D721Med (cell line): ENCODE measurements around the gene CD180.

Experiments
- DNase-seq: peaks from one replicate; pipeline ENCODE4 v3.0.0; 2011; ENCODE audit warnings: low spot score; ENCODE audit not compliant: insufficient read length
- FAIRE-seq: peaks from 2 replicates; lab custom pipeline; 2011; peaks lifted over from hg19 to GRCh38; lab: Jason Lieb, UNC
- TF ChIP-seq, protein P1 (sequence below): IDR thresholded peaks from 2 replicates; pipeline ENCODE4 v1.5.1; 2012; ENCODE audit warnings: mild to moderate bottlenecking, control low read depth; ENCODE audit not compliant: insufficient read depth; ENCODE audit errors: missing control alignments

Gene CD180

GRCh38 chr5:67240846-67241245 lies 44.2 kb upstream of the CD180 start:
- FAIRE-seq: no peak
- TF ChIP-seq, protein P1, sequence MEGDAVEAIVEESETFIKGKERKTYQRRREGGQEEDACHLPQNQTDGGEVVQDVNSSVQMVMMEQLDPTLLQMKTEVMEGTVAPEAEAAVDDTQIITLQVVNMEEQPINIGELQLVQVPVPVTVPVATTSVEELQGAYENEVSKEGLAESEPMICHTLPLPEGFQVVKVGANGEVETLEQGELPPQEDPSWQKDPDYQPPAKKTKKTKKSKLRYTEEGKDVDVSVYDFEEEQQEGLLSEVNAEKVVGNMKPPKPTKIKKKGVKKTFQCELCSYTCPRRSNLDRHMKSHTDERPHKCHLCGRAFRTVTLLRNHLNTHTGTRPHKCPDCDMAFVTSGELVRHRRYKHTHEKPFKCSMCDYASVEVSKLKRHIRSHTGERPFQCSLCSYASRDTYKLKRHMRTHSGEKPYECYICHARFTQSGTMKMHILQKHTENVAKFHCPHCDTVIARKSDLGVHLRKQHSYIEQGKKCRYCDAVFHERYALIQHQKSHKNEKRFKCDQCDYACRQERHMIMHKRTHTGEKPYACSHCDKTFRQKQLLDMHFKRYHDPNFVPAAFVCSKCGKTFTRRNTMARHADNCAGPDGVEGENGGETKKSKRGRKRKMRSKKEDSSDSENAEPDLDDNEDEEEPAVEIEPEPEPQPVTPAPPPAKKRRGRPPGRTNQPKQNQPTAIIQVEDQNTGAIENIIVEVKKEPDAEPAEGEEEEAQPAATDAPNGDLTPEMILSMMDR: no peak
- no peak for DNase-seq

DNA sequence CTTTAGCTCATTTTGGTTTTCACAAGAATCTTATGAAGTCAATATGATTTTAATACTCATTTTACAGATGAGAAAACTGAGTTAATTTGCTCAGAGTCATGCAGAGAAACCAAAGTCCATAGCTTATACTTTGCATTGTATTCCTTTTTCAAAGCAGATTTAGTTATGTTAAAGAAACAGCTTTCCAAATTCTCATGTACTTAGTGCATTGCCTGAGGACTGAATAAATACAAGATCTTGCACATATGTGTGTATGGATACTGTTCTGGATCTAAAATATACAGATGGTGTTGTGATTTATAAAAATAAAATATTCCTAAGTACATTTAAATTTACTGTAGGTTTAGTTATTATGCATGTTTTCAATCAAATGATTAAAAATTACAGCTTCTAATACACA lies 43.5 kb upstream of the CD180 start:
- TF ChIP-seq, protein P1: no peak
- FAIRE-seq: no peak
- DNase-seq: no peak

DNA sequence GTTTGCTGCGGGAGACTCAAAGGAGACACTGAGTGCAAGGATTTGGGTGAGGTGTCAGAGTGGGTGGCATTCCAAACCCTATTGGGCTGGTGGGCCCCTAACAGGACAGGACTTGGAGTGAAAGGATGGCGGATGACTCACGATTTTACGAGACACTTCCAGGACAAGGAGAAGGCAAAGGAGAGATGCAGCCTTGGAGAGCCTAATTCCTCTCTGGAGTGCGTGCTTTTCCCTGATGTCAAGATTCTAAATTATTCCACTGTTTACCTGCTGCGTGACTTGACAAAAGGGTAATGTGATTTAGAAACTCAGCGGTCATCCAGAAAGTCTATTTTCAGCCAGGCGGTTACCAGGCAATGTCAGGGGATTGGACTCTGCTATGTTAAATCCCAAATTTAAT lies 41.6 kb upstream of the CD180 start:
- DNase-seq (no peak), FAIRE-seq (no peak)
- TF ChIP-seq, protein P1: no peak

DNA sequence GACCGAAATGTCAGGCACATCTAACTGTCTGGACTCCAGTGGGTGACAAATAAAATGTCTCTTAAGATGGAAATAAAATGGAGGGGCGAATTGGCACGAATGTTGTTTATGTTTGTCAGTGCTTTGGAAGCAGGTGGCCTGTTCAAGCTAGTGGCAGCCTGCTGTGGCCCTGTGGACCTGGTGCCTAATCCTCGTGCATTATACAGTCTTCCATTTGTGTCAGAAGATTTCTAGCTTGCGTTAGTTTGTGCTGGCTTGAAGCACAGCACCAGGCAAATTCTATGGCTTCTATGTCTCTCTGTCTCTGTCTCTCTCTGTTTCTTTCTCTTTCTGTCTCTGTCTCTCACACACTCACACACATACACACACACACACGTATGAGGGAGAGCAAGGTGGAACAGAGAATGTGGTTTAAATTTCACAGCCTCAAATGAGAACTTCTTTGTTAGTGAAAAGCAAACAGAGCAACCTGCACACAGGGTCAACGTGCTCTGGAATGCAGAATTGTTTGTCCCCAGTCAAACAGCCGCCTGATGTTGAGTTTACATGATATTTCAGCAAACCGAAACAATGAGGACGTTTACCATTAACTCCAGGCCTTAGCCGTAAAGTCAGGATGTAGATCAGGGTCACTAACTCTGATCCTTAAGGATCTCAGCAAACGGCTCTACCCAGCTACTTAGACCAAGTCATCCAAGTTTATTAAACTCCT lies 39.0 kb upstream of the CD180 start:
- no peak for DNase-seq
- TF ChIP-seq, protein P1: no peak
- no peak for FAIRE-seq

DNA sequence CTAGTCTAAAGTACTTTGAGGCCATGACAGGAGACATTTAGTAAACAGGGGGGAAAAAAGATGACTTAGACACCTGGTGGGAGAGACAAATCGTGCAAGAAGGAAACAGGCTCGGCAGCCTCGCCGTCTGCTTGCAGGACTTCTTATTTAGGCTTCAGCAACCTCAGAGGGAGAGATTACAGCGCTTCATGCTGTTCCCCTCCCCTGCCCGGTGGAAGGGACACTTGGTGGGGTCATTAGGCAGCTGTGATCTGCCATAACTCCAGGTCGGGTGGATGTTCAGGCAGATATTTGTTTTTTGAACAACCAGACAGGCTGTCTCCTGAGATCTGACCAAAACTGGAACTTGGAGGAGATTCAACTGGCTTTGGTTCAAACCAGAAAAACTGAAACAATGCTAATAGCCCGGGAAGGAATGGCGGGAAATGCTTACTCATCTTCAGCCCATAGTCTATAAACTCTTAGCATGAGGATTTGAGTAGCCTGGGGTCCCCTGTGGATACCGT lies 38.1 kb upstream of the CD180 start:
- FAIRE-seq (no peak), DNase-seq (no peak)
- TF ChIP-seq, protein P1: no peak

- TF ChIP-seq, protein P1: no peak
- DNase-seq (no peak), FAIRE-seq (no peak)
Observed at GRCh38 chr5:67233075-67233474, 36.5 kb upstream of the CD180 start.

GRCh38 chr5:67223211-67223610 lies 26.6 kb upstream of the CD180 start:
- FAIRE-seq (no peak), DNase-seq (no peak)
- TF ChIP-seq, protein P1: no peak
